Measurements from ENCODE around the gene NSUN6. TPM values are rescaled to one million over a fixed set of nuclear protein-coding genes. Genes with fewer than 3 reads are reported as not detected.

The NSUN6 gene
- total RNA-seq, 1 experiment from 2014 or later, result 6.0 TPM

- Histone ChIP-seq H3K9me2 (replicated peaks; ENCODE audit: low read length) (no peaks in the 10 kb centered on the region), H3K36me3 (ENCODE audit: low read depth, low read length) (no peaks in the 10 kb centered on the region), H3K4me1 (ENCODE audit: insufficient read depth, low read length) (peaks cover 29% of the 10 kb centered on the region), H3F3A (ENCODE audit: low read length, unreplicated experiment) (no peaks in the 10 kb centered on the region), H3K4me2 (ENCODE audit: low read length) (peak overlapping the region; percentile 97), H3K27me3 (ENCODE audit: low read length) (no peaks in the 10 kb centered on the region), H3K4me3 (ENCODE audit: low read length) (peak overlapping the region; percentile 79), H3K79me2 (ENCODE audit: low read length) (peaks cover 72% of the 10 kb centered on the region), H4K20me1 (ENCODE audit: low read length) (peaks cover 10% of the 10 kb centered on the region), H3K9me3 (ENCODE audit: low read length) (no peaks in the 10 kb centered on the region), H3K27ac (ENCODE audit: low read length) (no peak overlapping the region), H2AFZ (ENCODE audit: low read length) (no peak overlapping the region), H3K9ac (ENCODE audit: low read length) (peak overlapping the region; percentile 94; the same call in 1 of the 2 replicates)
- CTCF ChIA-PET, result no interaction called here
- POLR2A ChIA-PET (ENCODE audit: unreplicated experiment), result no interaction called here
- ATAC-seq, result no peak
- TF ChIP-seq EZH2 (IDR thresholded peaks at IDR 0.05; ENCODE audit: low read length, unreplicated experiment) (no peak), EZH2phosphoT487 (IDR thresholded peaks at IDR 0.05; ENCODE audit: borderline replicate concordance, low read length) (no peak)
- intact Hi-C loops (cut with micrococcal nuclease), result no loop called here
- no peak for DNase-seq
- no TSS peak for BruUV-seq (replicated peaks)
These were observed 9.5 kb upstream of the NSUN6 start for GRCh38 chr10:18660816-18661431.

GRCh38 chr10:18659819-18660535, 8.6 kb upstream of the NSUN6 start:
- TF ChIP-seq CTCF (conservative IDR thresholded peaks at IDR 0.05; ENCODE audit: low read depth, low read length) (no peak), EZH2 (IDR thresholded peaks at IDR 0.05; ENCODE audit: low read length, unreplicated experiment) (no peak), EZH2phosphoT487 (IDR thresholded peaks at IDR 0.05; ENCODE audit: borderline replicate concordance, low read length) (no peak)
- ChIA-PET CTCF (no interaction called here), POLR2A (ENCODE audit: unreplicated experiment) (no interaction called here)
- Histone ChIP-seq H3K4me1 (ENCODE audit: insufficient read depth, low read length) (peaks cover 20% of the 10 kb centered on the region), H3K4me2 (ENCODE audit: low read length) (peak overlapping the region; percentile 97), H3K9ac (ENCODE audit: low read length) (peak overlapping the region; percentile 94), H3K36me3 (ENCODE audit: low read depth, low read length) (no peaks in the 10 kb centered on the region), H3K4me3 (ENCODE audit: low read length) (peak overlapping the region; percentile 79), H3K79me2 (ENCODE audit: low read length) (peaks cover 64% of the 10 kb centered on the region), H2AFZ (ENCODE audit: low read length) (peak overlapping the region; percentile 87), H3K27ac (ENCODE audit: low read length) (peak overlapping the region; percentile 77), H3F3A (ENCODE audit: low read length, unreplicated experiment) (no peaks in the 10 kb centered on the region), H3K27me3 (ENCODE audit: low read length) (no peaks in the 10 kb centered on the region), H3K9me3 (ENCODE audit: low read length) (no peaks in the 10 kb centered on the region), H4K20me1 (ENCODE audit: low read length) (peaks cover 10% of the 10 kb centered on the region), H3K9me2 (replicated peaks; ENCODE audit: low read length) (no peaks in the 10 kb centered on the region)
- intact Hi-C loops (cut with micrococcal nuclease), result loop anchor here (2.0 kb wide), 1 partner anchor 49 kb away; no protein-coding TSS in a partner anchor
- TSS peak; percentile 61 for BruUV-seq (replicated peaks)
- DNase-seq (peak; percentile 63), ATAC-seq (peak; percentile 12; the same call in 1 of the 2 replicates)

- Histone ChIP-seq H3K79me2 (ENCODE audit: low read length) (peaks cover 57% of the 10 kb centered on the region), H3K4me1 (ENCODE audit: insufficient read depth, low read length) (peaks cover 18% of the 10 kb centered on the region), H2AFZ (ENCODE audit: low read length) (peak within 1 kb of the TSS; percentile 87), H3K9ac (ENCODE audit: low read length) (peak within 1 kb of the TSS; percentile 94), H3K4me3 (ENCODE audit: low read length) (peak within 1 kb of the TSS; percentile 79), H3K9me2 (replicated peaks; ENCODE audit: low read length) (no peaks in the 10 kb centered on the region), H3F3A (ENCODE audit: low read length, unreplicated experiment) (no peaks in the 10 kb centered on the region), H3K9me3 (ENCODE audit: low read length) (no peaks in the 10 kb centered on the region), H3K4me2 (ENCODE audit: low read length) (peak within 1 kb of the TSS; percentile 97), H3K27ac (ENCODE audit: low read length) (peak within 1 kb of the TSS; percentile 79), H3K27me3 (ENCODE audit: low read length) (no peaks in the 10 kb centered on the region), H3K36me3 (ENCODE audit: low read depth, low read length) (no peaks in the 10 kb centered on the region), H4K20me1 (ENCODE audit: low read length) (peaks cover 10% of the 10 kb centered on the region)
- TF ChIP-seq EZH2phosphoT487 (IDR thresholded peaks at IDR 0.05; ENCODE audit: borderline replicate concordance, low read length) (no peak), CTCF (conservative IDR thresholded peaks at IDR 0.05; ENCODE audit: low read depth, low read length) (no peak), EZH2 (IDR thresholded peaks at IDR 0.05; ENCODE audit: low read length, unreplicated experiment) (no peak)
- CTCF ChIA-PET, result no interaction called here
- POLR2A ChIA-PET (ENCODE audit: unreplicated experiment), result interaction anchor here (0.6 kb wide), 3 partner anchors 9 to 51 kb away, joined by 5 to 7 read pairs (median 7); no protein-coding TSS in a partner anchor
- BruUV-seq (replicated peaks), result no TSS peak
- ATAC-seq (peak; percentile 94), DNase-seq (peak; percentile 92)
- intact Hi-C loops (cut with micrococcal nuclease), result loop anchor here (2.0 kb wide), 1 partner anchor 48 kb away; no protein-coding TSS in a partner anchor
These were observed 7.9 kb upstream of the NSUN6 start, which contains the start of gene ARL5B for GRCh38 chr10:18659125-18659818. Gene ARL5B, plus strand, starts transcription at chr10:18659431. Its CDS starts 207 bp downstream, at chr10:18659638.
